ENCODE measurements around the gene CPD. TPM values are rescaled to one million over a fixed set of nuclear protein-coding genes. Genes with fewer than 3 reads are reported as not detected.

CPD gene
- polyA plus RNA-seq, 1 of the 3 experiments (the other 2 are of a cell fraction): 12.5 TPM

GRCh38 chr17:30506481-30506880 is 127.8 kb downstream of the CPD start:
- peaks cover 52% of the 10 kb centered on the region in 2 experiments for H3K36me3 ChIP-seq (replicated peaks in 1 of 2; ENCODE audit: control insufficient read depth in 1 of 2, insufficient read depth in 2 of 2, low read length in 1 of 2)
- peaks cover 9% of the 10 kb centered on the region for H3F3A ChIP-seq (replicated peaks; ENCODE audit: insufficient read depth)
- POLR2A ChIA-PET: no interaction called here
- H3K4me3 ChIP-seq (ENCODE audit: low read depth in 2 of 2, low read length in 1 of 2): no peak overlapping the region
- H3K4me2 ChIP-seq: no peak overlapping the region
- H2AFZ ChIP-seq (ENCODE audit: low read depth): no peak overlapping the region
- H3K79me2 ChIP-seq (ENCODE audit: insufficient read depth): peaks cover 7% of the 10 kb centered on the region; the same call in 1 of the 2 replicates
- no peak overlapping the region for H3K27ac ChIP-seq (ENCODE audit: low read depth in 2 of 2, low read length in 1 of 2)
- no peaks in the 10 kb centered on the region for H3K9me3 ChIP-seq
- 90% methylated on average over 1 of the region's 1 CpG for WGBS (ENCODE audit: low lambda C conversion rate)
- no peaks in the 10 kb centered on the region for H4K20me1 ChIP-seq (ENCODE audit: insufficient read depth)
- no peaks in the 10 kb centered on the region for H3K27me3 ChIP-seq (ENCODE audit: insufficient read depth)
- no peak for TF ChIP-seq FOXM1 (IDR thresholded peaks at IDR 0.05; ENCODE audit: low read depth)
- no peak for TF ChIP-seq CTCF (IDR thresholded peaks at IDR 0.05)
- TF ChIP-seq POLR2AphosphoS5 (IDR thresholded peaks at IDR 0.05; ENCODE audit: low read depth, low read length): no peak
- no peak for TF ChIP-seq REST (IDR thresholded peaks at IDR 0.05; ENCODE audit: low read depth, low read length)
- no peak for TF ChIP-seq SMC3 (IDR thresholded peaks at IDR 0.05; ENCODE audit: low read depth, low read length)
- no peak for TF ChIP-seq ELF1 (IDR thresholded peaks at IDR 0.05)
- no peak for TF ChIP-seq FOSL2 (IDR thresholded peaks at IDR 0.05; ENCODE audit: borderline replicate concordance, low read depth)
- no peak for TF ChIP-seq FOXJ3 (CRISPR knock-in tag; IDR thresholded peaks at IDR 0.05)
- TF ChIP-seq RFX5 (IDR thresholded peaks at IDR 0.05; ENCODE audit: low read length): no peak
- no peak for TF ChIP-seq ZBTB33 (IDR thresholded peaks at IDR 0.05; ENCODE audit: borderline replicate concordance, low read depth)
- TF ChIP-seq RAD21 (IDR thresholded peaks at IDR 0.05; ENCODE audit: low read length): no peak
- TF ChIP-seq TAF1 (IDR thresholded peaks at IDR 0.05; ENCODE audit: borderline replicate concordance, low read depth, low read length): no peak
- TF ChIP-seq MAX (IDR thresholded peaks at IDR 0.05; ENCODE audit: low read depth): no peak
- TF ChIP-seq USF1 (IDR thresholded peaks at IDR 0.05; ENCODE audit: borderline replicate concordance, low read depth): no peak
- TF ChIP-seq SIN3A (IDR thresholded peaks at IDR 0.05; ENCODE audit: borderline replicate concordance, low read depth, low read length): no peak
- no peak for TF ChIP-seq GATA2 (CRISPR knock-in tag; IDR thresholded peaks at IDR 0.05)
- TF ChIP-seq CHD2 (IDR thresholded peaks at IDR 0.05; ENCODE audit: low read length, partially characterized antibody): no peak
- no peak for TF ChIP-seq YY1 (IDR thresholded peaks at IDR 0.05; ENCODE audit: low read depth)
- CTCF ChIA-PET: interaction anchor here (1.2 kb wide), 1 partner anchor 29 kb away, joined by 3 read pairs; no protein-coding TSS in a partner anchor
- DNase-seq: no peak
- H3K9me2 ChIP-seq: no peaks in the 10 kb centered on the region
- H3K4me1 ChIP-seq (ENCODE audit: control insufficient read depth in 1 of 2, insufficient read depth in 2 of 2, low read depth in 1 of 2, low read length in 1 of 2): no peaks in the 10 kb centered on the region
- H3K9ac ChIP-seq: no peak overlapping the region
